Activated naive CD8-positive, alpha-beta T cell treated with anti-CD3 and anti-CD28 coated beads for 36 hours (primary cell): Measurements from ENCODE around the gene TMSB4X. TPM values are rescaled to one million over a fixed set of nuclear protein-coding genes. Genes with fewer than 3 reads are reported as not detected.
"Not testable (repeated sequence)": the region's sequence is repeated elsewhere in the genome, so short reads cannot be mapped to it uniquely, and the experiment has no call there.

Experiments
- DNase-seq: peaks from one replicate; pipeline ENCODE4 v3.0.0; 2021
- H3K27ac Mint-ChIP-seq: one replicate; pipeline ENCODE4 v1.8.0; 2022; ENCODE audit warnings: mild to moderate bottlenecking, moderate library complexity, mixed read lengths
- H3K27me3 Mint-ChIP-seq: one replicate; pipeline ENCODE4 v1.8.0; 2022; ENCODE audit warnings: mild to moderate bottlenecking, mixed read lengths
- H3K36me3 Mint-ChIP-seq: one replicate; pipeline ENCODE4 v1.8.0; 2021; ENCODE audit warnings: mild to moderate bottlenecking, mixed read lengths
- H3K4me1 Mint-ChIP-seq: one replicate; pipeline ENCODE4 v1.8.0; 2021; ENCODE audit warnings: mixed read lengths
- H3K4me3 Mint-ChIP-seq: one replicate; pipeline ENCODE4 v1.8.0; 2022; ENCODE audit warnings: mild to moderate bottlenecking, moderate library complexity, mixed read lengths
- H3K9me3 Mint-ChIP-seq: one replicate; pipeline ENCODE4 v1.8.0; 2022; ENCODE audit warnings: mixed read lengths
- total RNA-seq, 2 experiments: library from RNA; stranded (reverse); gene quantifications; one replicate each; pipeline ENCODE4 v1.2.3, GENCODE V29; 2021

The TMSB4X gene
- total RNA-seq, 2 experiments from 2014 or later = 3,478 to 3,646 TPM

DNA sequence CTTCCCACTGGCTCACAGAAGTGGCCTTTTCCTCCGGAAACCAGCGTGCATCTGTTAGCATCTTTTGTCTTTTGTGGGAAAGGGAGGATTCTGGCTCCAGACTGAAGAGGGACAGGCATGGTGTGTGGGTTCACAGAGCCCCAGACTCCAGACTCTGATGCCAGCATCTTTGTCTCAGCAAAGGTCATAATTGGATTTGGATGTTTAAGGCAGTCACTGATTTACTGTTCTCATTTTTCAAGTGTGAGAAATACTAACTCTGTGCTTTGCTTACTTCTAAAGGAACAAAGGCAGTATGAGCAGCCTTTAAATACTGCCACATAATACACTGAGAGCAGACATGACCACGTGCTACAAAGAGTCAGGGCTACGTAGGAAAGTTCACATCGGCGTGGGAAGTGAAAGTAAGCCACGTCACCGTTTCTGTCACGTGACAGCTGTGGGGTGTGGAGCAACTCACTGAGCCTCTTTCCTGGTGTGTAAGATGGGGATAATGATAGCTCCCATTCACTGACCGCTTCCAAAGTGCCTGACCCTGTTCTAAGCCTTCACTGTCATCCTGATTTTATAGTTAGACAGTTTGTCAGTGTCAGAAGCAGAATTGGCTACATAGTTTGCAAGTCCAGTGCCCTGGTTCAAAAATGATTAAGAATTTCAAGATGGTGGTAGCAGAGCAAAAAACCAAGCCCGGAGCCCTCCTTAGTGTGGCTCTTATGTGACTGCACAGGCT is 24.8 kb upstream of the TMSB4X start:
- peak overlapping the region; percentile 99 for H3K27ac Mint-ChIP-seq
- peak; percentile 78 for DNase-seq
- peaks cover 76% of the 10 kb centered on the region for H3K4me1 Mint-ChIP-seq
- peak overlapping the region; percentile 88 for H3K4me3 Mint-ChIP-seq
- no peaks in the 10 kb centered on the region for H3K9me3 Mint-ChIP-seq
- H3K27me3 Mint-ChIP-seq = no peaks in the 10 kb centered on the region
- H3K36me3 Mint-ChIP-seq = peaks cover 13% of the 10 kb centered on the region

DNA sequence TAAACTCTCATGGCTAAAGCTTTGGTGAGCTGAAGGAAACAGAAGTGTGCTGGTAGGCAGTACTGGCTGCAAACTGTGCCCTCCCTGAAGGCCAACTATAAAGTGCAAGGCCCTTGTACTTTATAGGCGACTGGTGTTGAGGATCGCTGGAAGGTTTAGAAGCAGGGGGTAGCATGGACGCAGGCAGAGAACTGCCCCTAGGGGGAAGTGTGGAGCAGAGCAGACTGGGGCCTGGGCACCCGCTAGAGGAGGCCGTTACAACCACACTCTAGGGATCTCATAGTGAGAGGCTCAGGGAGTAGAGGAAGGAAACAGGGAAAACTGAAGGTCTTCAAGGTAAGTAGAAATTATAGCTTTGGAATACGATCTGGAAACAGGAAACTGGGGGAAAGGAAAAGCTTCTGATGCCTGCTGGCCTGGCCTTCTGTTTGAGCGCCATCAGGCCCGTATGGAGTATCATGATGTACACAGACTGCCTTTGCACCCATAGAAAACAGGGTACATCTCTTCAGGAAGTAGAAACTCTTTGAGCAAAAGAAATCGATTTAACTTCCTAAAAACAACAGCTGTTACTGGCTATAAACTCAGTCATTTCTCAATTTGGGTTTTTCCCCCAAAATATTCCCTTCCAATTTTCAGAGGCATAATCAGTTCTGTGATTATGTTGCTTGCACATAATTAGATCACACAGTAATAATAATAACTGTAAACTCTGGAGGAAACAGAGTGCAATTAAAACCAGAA is 23.9 kb upstream of the TMSB4X start:
- no peaks in the 10 kb centered on the region for H3K27me3 Mint-ChIP-seq
- peak overlapping the region; percentile 88 for H3K4me3 Mint-ChIP-seq
- peak; percentile 76 for DNase-seq
- H3K9me3 Mint-ChIP-seq = no peaks in the 10 kb centered on the region
- peaks cover 81% of the 10 kb centered on the region for H3K4me1 Mint-ChIP-seq
- H3K36me3 Mint-ChIP-seq = peaks cover 13% of the 10 kb centered on the region
- peak overlapping the region; percentile 99 for H3K27ac Mint-ChIP-seq

DNA sequence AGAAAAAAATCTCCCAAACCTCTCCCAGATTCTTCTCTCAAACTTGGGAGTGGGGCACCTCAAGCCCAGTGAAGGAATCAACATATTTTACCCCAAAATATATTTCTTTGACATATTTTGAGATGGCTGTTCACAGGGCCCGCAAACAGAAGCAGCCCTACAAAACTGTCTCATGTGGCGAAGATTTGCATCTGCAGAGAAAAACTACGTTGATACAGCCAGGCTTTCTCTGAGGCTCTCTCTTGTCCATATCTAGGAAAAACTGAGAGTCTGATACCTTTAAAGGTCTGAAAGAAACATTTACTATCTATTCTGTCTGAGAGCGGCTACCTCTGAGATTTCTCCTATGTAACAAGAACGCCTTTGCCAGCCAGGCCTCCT is 23.3 kb upstream of the TMSB4X start:
- H3K4me3 Mint-ChIP-seq = peak overlapping the region; percentile 88
- no peaks in the 10 kb centered on the region for H3K27me3 Mint-ChIP-seq
- H3K9me3 Mint-ChIP-seq = no peaks in the 10 kb centered on the region

DNA sequence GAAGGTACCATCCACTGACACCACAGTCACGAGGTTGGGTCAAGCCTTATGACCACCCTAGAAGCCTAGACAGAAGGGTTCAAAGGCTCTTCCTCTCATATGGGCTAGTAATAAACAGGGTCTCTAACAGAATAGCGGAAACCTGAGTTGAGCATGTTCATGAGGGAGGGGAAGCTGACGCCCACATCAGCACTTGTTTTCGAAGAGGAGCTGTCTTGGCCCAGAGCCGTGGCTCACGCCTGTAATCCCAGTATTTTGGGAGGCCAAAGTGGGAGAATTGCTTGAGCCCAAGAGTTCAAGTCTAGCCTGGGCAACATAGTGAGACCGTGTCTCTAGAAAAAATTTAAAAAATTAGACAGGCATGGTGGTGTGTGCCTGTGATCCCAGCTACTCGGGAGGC is 21.5 kb upstream of the TMSB4X start:
- Mint-ChIP-seq H3K4me3 (peak overlapping the region; percentile 61), H3K4me1 (peaks cover 71% of the 10 kb centered on the region), H3K27ac (peak overlapping the region; percentile 99), H3K9me3 (no peaks in the 10 kb centered on the region), H3K27me3 (no peaks in the 10 kb centered on the region), H3K36me3 (peaks cover 17% of the 10 kb centered on the region)
- DNase-seq = no peak

More for the DNA sequence above, 23.3 kb upstream of the TMSB4X start:
- peak overlapping the region; percentile 99 for H3K27ac Mint-ChIP-seq
- H3K4me1 Mint-ChIP-seq = peaks cover 81% of the 10 kb centered on the region
- DNase-seq = no peak
- H3K36me3 Mint-ChIP-seq = peaks cover 13% of the 10 kb centered on the region

DNA sequence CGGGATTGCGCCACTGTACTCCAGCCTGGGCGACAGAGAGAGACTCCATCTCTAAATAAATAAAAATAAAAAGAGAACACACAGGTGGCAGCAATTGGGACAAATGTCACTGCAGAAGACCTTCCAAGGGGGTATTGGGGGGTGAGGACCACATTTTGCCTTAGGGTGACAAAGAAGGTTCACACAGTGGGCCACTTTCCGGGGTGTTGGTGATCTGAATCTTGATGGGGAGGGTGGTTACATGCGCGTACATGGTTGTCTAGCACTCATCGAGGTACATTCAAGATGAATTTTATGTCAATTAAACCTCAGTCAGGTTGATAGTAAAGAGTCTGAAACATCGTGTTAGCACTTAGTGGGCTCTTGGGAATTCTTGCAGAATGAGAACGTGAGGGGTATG is 20.5 kb upstream of the TMSB4X start:
- H3K27me3 Mint-ChIP-seq = no peaks in the 10 kb centered on the region
- peaks cover 67% of the 10 kb centered on the region for H3K4me1 Mint-ChIP-seq
- DNase-seq = no peak
- peak overlapping the region; percentile 99 for H3K27ac Mint-ChIP-seq
- H3K36me3 Mint-ChIP-seq = peaks cover 17% of the 10 kb centered on the region
- no peaks in the 10 kb centered on the region for H3K9me3 Mint-ChIP-seq
- H3K4me3 Mint-ChIP-seq = peak overlapping the region; percentile 77

DNA sequence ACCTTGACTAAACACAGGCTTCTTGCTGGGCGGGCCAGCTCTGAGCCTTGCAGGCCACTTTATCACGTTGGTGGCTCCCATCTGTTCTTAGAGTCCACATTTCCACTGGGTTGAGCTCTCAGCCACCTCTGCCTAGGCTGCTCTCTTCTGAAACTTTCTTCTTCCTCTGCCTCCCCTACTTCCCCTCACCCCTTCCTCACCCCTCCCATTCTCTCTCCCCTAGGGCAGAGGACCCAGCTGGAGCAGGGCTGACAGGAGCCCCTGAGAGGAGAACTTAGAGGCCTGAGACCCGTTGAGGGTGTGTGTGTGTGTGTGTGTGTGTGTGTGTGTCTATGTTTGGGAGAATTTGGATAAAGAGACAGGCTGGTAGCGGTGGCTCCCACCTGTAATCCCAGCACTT is 19.9 kb upstream of the TMSB4X start:
- peak overlapping the region; percentile 77 for H3K4me3 Mint-ChIP-seq
- no peaks in the 10 kb centered on the region for H3K27me3 Mint-ChIP-seq
- H3K36me3 Mint-ChIP-seq = peaks cover 17% of the 10 kb centered on the region
- H3K4me1 Mint-ChIP-seq = peaks cover 66% of the 10 kb centered on the region
- H3K9me3 Mint-ChIP-seq = no peaks in the 10 kb centered on the region
- H3K27ac Mint-ChIP-seq = peak overlapping the region; percentile 99
- DNase-seq = no peak

DNA sequence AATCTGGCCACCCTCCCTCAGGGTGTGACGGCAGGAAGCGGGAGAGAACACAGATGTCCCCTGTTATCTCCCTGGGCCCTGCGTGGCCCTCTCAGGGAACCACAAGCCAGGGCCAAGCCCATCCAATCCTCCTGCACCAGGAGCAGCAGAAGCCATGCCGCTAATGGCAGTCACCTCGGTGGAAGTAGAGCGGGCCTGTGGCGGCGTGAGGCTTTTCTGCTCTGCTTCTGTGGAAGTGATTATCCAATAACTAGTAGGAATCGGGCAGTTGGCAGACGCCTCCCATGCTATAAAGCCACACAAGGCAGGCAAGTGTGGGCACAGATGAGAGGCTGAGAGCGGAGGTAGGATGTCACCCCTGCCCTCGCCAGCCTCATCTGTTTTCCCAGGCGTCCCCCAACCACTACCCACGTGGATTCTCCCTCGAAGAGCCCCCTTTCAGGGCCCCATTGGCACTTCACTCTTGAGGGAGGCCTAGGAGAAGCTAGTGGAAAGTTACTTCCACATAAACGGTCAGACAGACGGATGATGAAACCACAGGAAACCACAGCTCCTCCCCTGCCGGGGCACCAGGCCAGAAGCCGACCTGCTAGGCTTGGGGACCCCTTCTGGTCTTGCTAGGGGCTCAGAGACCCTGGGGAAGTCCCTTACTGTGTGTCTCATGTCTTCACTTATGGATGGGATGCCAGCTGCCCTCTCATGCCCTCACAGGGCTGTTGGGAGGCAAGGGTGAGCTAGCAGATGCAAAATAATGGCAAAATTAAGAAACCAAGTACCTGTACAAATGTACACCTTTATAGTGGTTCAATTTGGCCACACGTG is 18.8 kb upstream of the TMSB4X start:
- Mint-ChIP-seq H3K4me3 (peak overlapping the region; percentile 85), H3K9me3 (no peaks in the 10 kb centered on the region), H3K27me3 (no peaks in the 10 kb centered on the region), H3K36me3 (peaks cover 13% of the 10 kb centered on the region), H3K27ac (peak overlapping the region; percentile 99), H3K4me1 (peaks cover 67% of the 10 kb centered on the region)
- peak; percentile 74 for DNase-seq

DNA sequence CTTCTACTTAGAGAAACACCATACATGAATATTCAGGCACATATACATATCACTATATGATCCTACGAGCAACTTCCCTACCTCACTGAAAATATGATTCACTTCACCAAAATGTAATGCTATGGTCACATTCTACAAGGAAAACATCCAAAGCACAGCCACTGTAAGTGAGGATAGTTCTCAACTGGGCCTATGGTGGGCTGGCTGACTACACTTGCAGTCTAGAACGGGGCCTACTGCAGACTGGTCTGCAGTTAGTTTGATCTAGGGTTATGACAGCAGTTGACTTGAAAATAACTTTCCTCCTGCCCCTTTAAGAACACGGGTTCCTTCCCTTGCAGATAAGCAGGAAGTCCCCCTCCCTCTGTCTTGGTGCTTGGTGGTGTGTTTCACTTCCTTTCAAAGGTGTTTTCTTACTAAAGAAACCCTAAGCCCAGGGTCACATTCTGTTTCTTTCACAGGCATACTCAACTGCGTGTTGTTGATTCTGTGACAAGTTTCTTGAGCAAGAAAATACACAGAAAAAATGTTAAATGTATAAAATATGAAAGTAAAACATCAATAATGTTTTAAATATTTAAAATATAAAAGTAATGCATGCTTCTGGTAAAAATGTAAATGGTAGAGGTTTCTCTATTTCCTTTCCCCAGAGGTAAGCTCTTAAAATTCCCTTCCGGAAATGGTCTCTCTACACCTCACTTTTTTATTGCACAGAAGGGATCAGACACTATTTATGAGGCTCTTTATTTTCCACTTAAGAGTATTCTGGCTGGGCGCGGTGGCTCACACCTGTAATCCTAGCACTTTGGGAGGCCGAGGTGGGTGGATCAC is 18.0 kb upstream of the TMSB4X start:
- H3K4me3 Mint-ChIP-seq = peak overlapping the region; percentile 85
- H3K4me1 Mint-ChIP-seq = peaks cover 67% of the 10 kb centered on the region
- peak; percentile 42 for DNase-seq
- no peaks in the 10 kb centered on the region for H3K27me3 Mint-ChIP-seq
- H3K36me3 Mint-ChIP-seq = peaks cover 17% of the 10 kb centered on the region
- no peaks in the 10 kb centered on the region for H3K9me3 Mint-ChIP-seq
- H3K27ac Mint-ChIP-seq = peak overlapping the region; percentile 99

DNA sequence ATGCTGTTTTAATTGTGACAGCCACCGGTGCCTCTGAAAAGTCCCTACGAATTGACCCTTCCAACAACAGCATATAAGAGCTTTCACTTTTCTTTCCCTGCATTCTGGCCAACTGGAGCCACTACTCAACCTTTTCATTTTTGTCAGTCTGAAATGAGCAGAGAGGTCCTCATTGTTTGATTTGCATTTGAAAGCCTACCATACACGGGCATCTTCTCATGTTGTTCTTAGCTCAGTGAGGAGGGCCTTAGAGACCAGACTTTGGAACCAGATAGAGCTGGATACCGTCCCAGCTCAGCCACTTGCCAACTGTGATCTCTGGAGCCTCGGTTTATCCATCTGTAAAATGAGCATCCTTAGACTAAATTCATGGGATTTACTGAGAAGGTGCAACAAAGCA is 16.9 kb upstream of the TMSB4X start:
- no peaks in the 10 kb centered on the region for H3K9me3 Mint-ChIP-seq
- peaks cover 19% of the 10 kb centered on the region for H3K36me3 Mint-ChIP-seq

DNA sequence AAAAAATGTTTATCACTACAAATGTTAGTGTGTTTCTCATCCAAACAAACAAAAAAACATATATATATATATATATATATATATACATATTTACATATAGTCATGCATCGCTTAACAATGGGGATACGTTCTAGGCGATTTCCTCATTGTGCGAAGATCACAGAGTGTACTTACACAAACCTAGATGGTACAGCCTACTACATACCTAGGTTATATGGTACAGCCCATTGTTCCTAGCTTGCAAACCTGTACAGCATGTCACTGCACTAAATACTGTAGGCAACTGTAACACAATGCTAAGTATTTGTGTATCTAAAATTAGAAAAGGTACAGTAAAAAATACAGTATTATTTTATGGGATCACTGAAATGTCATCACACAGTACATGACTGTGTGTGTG is 16.4 kb upstream of the TMSB4X start:
- DNase-seq = no peak
- no peaks in the 10 kb centered on the region for H3K9me3 Mint-ChIP-seq
- peak overlapping the region; percentile 95 for H3K27ac Mint-ChIP-seq
- peaks cover 55% of the 10 kb centered on the region for H3K4me1 Mint-ChIP-seq
- no peak overlapping the region for H3K4me3 Mint-ChIP-seq
- H3K27me3 Mint-ChIP-seq = no peaks in the 10 kb centered on the region
- peaks cover 19% of the 10 kb centered on the region for H3K36me3 Mint-ChIP-seq

More for the DNA sequence above, 16.9 kb upstream of the TMSB4X start:
- no peaks in the 10 kb centered on the region for H3K27me3 Mint-ChIP-seq
- peaks cover 59% of the 10 kb centered on the region for H3K4me1 Mint-ChIP-seq
- H3K27ac Mint-ChIP-seq = peak overlapping the region; percentile 95
- DNase-seq = no peak
- peak overlapping the region; percentile 73 for H3K4me3 Mint-ChIP-seq

DNA sequence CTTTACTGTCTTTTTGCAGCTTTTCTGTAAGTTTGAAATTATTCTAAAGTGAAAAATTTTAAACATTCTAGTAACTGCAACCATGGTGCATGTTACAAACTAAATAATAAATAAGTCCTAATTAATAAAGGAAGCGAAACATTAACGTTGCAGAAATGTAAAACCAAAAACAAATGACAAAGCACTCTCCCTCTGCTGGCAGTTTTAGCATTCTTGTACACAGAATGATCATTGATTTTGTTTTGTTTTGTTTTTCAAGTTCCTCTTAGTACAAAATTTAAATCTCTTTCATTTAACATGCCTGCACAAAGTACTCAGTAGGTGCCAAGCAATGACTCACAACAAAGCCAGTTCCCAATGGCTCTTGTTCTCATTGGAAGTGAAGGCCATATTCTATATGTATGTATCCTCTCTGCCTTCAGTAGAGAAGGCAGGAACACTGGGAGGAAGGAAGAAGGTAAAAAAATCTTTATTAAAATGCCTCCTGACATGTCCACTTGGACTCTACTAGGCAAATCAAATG is 13.7 kb upstream of the TMSB4X start:
- H3K27ac Mint-ChIP-seq = peak overlapping the region; percentile 81
- no peak overlapping the region for H3K4me3 Mint-ChIP-seq
- no peak for DNase-seq
- H3K36me3 Mint-ChIP-seq = peaks cover 16% of the 10 kb centered on the region
- H3K4me1 Mint-ChIP-seq = peaks cover 46% of the 10 kb centered on the region
- no peaks in the 10 kb centered on the region for H3K9me3 Mint-ChIP-seq
- H3K27me3 Mint-ChIP-seq = no peaks in the 10 kb centered on the region

DNA sequence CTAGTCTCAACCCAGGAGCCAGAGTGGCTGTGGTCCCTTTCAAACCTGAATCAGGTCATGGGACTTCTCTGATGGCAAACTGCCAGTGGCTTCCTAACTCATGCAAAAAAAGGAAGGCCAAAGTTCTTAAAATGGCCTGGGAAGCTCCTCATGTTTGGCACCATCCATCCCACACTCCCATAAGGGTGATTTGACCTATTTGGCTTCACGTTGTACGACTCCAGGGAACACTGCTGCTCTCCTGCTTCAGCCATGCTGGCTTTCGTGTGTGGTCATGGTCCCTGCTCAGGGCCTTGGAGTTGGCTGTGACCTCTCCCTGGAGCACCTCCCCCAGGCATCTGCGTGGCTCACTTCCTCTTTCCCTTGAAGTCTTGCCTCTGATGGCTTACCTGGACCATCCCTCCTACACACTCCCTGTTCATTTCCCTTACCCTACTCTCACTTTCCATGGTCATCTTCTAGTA is 12.8 kb upstream of the TMSB4X start:
- Mint-ChIP-seq H3K36me3 (peaks cover 16% of the 10 kb centered on the region), H3K9me3 (no peaks in the 10 kb centered on the region), H3K4me1 (peaks cover 48% of the 10 kb centered on the region), H3K4me3 (no peak overlapping the region), H3K27ac (peak overlapping the region; percentile 81), H3K27me3 (no peaks in the 10 kb centered on the region)
- no peak for DNase-seq

DNA sequence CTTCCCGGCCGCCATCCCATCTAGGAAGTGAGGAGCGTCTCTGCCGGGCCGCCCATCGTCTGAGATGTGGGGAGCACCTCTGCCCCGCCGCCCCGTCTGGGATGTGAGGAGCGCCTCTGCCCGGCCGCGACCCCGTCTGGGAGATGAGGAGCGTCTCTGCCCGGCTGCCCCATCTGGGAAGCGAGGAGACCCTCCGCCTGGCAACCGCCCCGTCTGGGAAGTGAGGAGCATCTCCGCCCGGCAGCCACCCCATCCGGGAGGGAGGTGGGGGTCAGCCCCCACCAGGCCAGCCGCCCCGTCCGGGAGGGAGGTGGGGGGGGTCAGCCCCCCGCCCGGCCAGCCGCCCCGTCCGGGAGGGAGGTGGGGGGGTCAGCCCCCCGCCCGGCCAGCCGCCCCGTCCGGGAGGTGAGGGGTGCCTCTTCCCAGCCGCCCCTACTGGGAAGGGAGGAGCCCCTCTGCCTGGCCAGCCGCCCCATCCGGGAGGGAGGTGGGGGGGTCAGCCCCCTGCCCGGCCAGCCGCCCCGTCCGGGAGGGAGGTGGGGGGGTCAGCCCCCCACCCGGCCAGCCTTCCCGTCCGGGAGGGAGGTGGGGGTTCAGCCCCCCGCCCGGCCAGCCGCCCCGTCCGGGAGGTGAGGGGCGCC is 11.6 kb upstream of the TMSB4X start:
- peaks cover 15% of the 10 kb centered on the region for H3K36me3 Mint-ChIP-seq
- H3K27ac Mint-ChIP-seq, H3K9me3 Mint-ChIP-seq, H3K27me3 Mint-ChIP-seq, H3K4me3 Mint-ChIP-seq, DNase-seq: not testable (repeated sequence)
- H3K4me1 Mint-ChIP-seq = peaks cover 50% of the 10 kb centered on the region
